Superior temporal gyrus (tissue), 1 donor: Measurements from ENCODE around the gene ARHGEF1.

Experiments used
- DNase-seq: peaks from one replicate; pipeline ENCODE4 v3.0.0-alpha.2; 2016; ENCODE audit errors: extremely low spot score

The ARHGEF1 gene

DNA sequence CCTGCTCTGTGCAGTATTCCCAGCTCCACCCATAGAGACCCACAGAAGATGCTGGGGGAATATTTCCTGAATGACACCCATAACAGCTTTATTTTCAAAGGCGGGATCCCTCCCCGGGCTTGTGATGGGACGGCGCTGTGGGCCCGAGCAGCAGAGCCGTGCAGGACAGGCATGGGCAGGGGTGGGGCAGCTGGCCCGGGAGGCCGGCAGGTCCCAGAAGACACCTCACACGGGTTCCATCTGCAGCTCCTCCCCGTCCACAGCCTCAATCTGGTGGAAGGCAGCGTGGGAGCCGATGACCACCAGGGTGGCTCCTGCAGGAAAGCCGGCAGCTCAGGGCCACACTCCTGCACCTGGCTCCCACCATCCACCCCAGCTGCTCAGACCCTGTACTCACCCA, 73.6 kb downstream of the ARHGEF1 start:
- no peak for DNase-seq
